Measurements from ENCODE around the gene LONRF2.

The LONRF2 gene

GRCh38 chr2:100237770-100238169 lies 84.5 kb downstream of the LONRF2 start:
- no peak for DNase-seq (ENCODE audit: low spot score)
- FAIRE-seq = no peak

- FAIRE-seq = no peak
These were observed 85.1 kb downstream of the LONRF2 start for GRCh38 chr2:100237163-100237562.

GRCh38 chr2:100236166-100236565 lies 86.1 kb downstream of the LONRF2 start:
- DNase-seq (ENCODE audit: low spot score) = no peak
- FAIRE-seq = no peak

More at GRCh38 chr2:100237163-100237562, 85.1 kb downstream of the LONRF2 start:
- DNase-seq (ENCODE audit: low spot score) = no peak

- no peak for DNase-seq (ENCODE audit: low spot score)
- no peak for FAIRE-seq
These were observed 86.7 kb downstream of the LONRF2 start for GRCh38 chr2:100235581-100235980.

- FAIRE-seq (no peak), DNase-seq (ENCODE audit: low spot score) (no peak)
These were observed 87.2 kb downstream of the LONRF2 start for GRCh38 chr2:100235098-100235497.

GRCh38 chr2:100234141-100234540 lies 88.2 kb downstream of the LONRF2 start:
- no peak for FAIRE-seq
- DNase-seq (ENCODE audit: low spot score) = no peak

GRCh38 chr2:100233061-100233460 lies 89.2 kb downstream of the LONRF2 start:
- DNase-seq (ENCODE audit: low spot score) = no peak
- FAIRE-seq = no peak

GRCh38 chr2:100230754-100231153 lies 91.5 kb downstream of the LONRF2 start:
- FAIRE-seq (no peak), DNase-seq (ENCODE audit: low spot score) (no peak)

GRCh38 chr2:100228967-100229366 lies 93.3 kb downstream of the LONRF2 start:
- FAIRE-seq = no peak
- DNase-seq (ENCODE audit: low spot score) = no peak

GRCh38 chr2:100228415-100228814 lies 93.9 kb downstream of the LONRF2 start:
- DNase-seq (ENCODE audit: low spot score) = no peak
- no peak for FAIRE-seq

GRCh38 chr2:100224988-100225710 lies 97.2 kb downstream of the LONRF2 start:
- DNase-seq (ENCODE audit: low spot score) (no peak), FAIRE-seq (no peak)

- no peak for FAIRE-seq
These were observed 98.8 kb downstream of the LONRF2 start for GRCh38 chr2:100223502-100223901.

More at GRCh38 chr2:100223502-100223901, 98.8 kb downstream of the LONRF2 start:
- DNase-seq (ENCODE audit: low spot score) = no peak
